HG03342 (cell line): ENCODE data around the gene MRTFB.

Source experiments
- ATAC-seq: cut with Tn5 transposase; IDR thresholded peaks from one replicate; pipeline ENCODE4 v1.9.1; 2021; ENCODE audit warnings: mild to moderate bottlenecking, moderate library complexity; ENCODE audit not compliant: unreplicated experiment

The MRTFB gene

GRCh38 chr16:14306485-14307058 lies 235.5 kb downstream of the MRTFB start:
- no peak for ATAC-seq

GRCh38 chr16:14307059-14307526 lies 236.0 kb downstream of the MRTFB start:
- no peak for ATAC-seq

GRCh38 chr16:14307527-14308367 lies 236.6 kb downstream of the MRTFB start:
- ATAC-seq = no peak

DNA sequence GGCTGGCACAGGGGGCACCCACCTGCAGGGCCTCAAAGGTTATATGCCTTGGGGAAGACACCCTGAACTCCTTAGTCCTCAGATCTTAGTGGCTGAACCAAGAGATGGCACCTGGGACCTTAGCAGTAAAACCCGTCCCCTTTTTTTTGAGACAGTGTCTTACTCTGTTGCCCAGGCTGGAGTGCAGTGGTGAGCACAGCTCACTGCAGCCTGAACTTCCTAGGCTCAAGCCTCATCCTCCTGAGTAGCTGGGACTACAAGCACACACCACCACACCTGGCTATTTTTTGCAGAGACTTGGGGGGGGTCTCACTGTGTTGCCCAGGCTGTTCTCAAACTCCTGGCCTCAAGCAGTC lies 237.2 kb downstream of the MRTFB start:
- ATAC-seq = no peak

GRCh38 chr16:14309001-14309886 lies 238.1 kb downstream of the MRTFB start:
- ATAC-seq = no peak

- ATAC-seq = no peak
These were observed 238.8 kb downstream of the MRTFB start for GRCh38 chr16:14309906-14310305.

DNA sequence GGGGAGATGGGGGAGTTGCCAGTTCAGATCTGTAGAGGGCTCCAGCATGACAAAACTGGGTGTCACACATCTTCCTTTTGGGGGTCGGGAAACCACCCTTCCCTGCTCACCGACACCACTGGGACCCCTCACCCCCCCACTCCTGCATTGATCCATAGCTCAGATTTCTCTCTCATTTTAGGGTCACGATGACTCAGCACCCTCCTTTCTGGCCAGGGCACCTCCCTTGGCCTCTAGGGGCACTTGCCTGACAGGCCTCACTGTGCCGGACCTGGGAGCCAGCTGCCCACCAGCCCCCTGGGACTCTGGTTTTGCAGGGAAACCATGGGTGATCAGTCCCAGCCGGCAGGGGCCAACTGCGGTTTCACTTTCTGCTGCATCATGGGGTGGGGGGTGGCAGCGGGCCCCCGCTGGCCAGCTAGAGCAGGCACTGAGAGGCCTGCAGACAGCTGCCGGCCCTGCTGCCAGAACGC lies 239.4 kb downstream of the MRTFB start:
- peak; percentile 55 for ATAC-seq

- ATAC-seq = no peak
These were observed 243.0 kb downstream of the MRTFB start for GRCh38 chr16:14314116-14314515.

DNA sequence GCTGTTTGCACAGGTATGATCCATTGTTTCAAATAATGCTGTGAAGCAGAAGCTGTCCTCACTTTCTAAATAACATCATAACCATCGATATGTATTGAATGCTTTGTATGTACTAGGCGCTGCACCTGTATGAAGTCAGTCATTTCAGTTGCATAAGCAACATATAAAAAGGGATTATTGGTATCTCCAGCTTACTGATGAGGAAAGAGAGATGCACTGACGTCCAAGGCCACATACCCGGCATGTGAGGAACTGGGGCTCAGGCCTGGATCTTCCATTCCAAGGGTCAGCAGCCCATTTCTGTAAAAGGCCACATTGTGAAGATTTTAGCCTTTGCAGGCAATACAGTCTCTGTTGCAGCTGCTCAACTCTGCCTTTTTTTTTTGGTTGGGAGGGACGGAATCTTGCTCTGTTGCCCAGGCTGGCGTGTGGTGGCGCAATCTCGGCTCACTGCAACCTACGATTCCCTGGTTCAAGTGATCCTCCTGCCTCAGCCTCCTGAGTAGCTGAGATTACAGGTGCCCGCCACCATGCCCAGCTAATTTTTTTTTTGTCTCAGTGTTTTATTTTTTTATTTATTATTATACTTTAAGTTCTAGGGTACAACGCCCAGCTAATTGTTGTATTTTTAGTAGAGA lies 244.7 kb downstream of the MRTFB start:
- no peak for ATAC-seq
